ENCODE data around the gene CLDN4.
"Not testable (repeated sequence)": the region's sequence is repeated elsewhere in the genome, so short reads cannot be mapped to it uniquely, and the experiment has no call there.

Gene CLDN4

DNA sequence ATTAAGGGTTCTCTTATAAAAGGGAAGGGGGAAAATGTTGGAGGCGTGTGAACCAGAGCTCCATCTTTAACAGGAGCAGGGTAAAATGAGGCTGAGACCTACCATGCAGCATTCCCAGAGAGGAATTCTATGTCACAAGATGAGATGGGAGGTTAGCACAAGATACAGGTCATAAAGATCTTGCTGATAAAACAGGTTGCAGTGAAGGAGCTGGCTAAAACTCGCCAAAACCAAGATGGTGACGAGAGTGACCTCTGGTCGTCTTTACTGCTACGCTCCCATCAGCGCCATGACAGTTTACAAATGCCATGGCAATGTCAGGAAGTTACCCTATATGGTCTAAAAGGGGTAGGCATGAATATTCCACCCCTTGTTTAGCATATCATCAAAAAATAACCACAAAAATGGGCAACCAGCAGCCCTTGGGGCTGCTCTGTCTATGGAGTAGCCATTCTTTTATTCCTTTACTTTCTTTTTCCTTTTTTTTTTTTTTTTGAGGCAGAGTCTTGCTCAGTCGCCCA lies 39.6 kb upstream of the CLDN4 start:
- WGBS (ENCODE audit: extremely low coverage, insufficient coverage, insufficient read length): no CpG with 5 or more reads among the region's 7 CpGs
- not testable (repeated sequence) for H3K4me2 ChIP-seq (ENCODE audit: low read length)

DNA sequence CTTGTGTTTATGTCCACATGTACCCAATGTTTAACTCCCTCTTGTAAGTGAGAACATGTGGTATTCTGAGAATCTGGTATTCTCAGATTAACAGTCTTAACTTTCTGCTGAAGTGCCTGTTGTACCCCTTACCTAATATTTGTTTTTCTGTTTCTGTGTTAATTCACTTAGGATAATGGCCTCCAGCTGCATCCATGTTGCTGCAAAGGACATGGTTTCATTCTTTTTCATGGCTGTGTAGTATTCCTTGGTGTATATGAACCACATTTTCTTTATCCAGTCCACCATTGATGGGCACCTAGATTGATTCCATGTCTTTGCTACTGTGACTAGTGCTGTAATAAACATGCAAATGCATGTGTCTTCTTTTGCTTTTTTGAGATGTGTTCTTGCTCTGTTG lies 35.6 kb upstream of the CLDN4 start:
- not testable (repeated sequence) for H3K36me3 ChIP-seq (ENCODE audit: control insufficient read depth in 1 of 2, insufficient read depth in 2 of 2, low read length in 2 of 2); H2BK5ac ChIP-seq (ENCODE audit: low read depth, low read length, poor library complexity); H3K23ac ChIP-seq (ENCODE audit: low read length); H3K4me3 ChIP-seq (ENCODE audit: low read depth, low read length); H4K91ac ChIP-seq (ENCODE audit: low read depth, low read length); H2BK12ac ChIP-seq (ENCODE audit: low read length); H2AFZ ChIP-seq (ENCODE audit: insufficient read depth, low read length, poor library complexity); H2AK5ac ChIP-seq (ENCODE audit: low read length); H4K8ac ChIP-seq (ENCODE audit: low read depth, low read length); H3K27me3 ChIP-seq (ENCODE audit: insufficient read depth, low read length); H3K79me1 ChIP-seq (ENCODE audit: low read length); H3K14ac ChIP-seq (ENCODE audit: low read length); H3K27ac ChIP-seq (ENCODE audit: low read depth, low read length); H3K4me2 ChIP-seq (ENCODE audit: low read length); H3K18ac ChIP-seq (ENCODE audit: low read length); H3K9ac ChIP-seq (ENCODE audit: low read length); H3K9me3 ChIP-seq (ENCODE audit: insufficient read depth, low read depth, low read length); H2BK120ac ChIP-seq (ENCODE audit: insufficient read depth, low read length, poor library complexity); DNase-seq; H3K79me2 ChIP-seq (ENCODE audit: control insufficient read depth, insufficient read depth, low read length, poor library complexity); H4K12ac ChIP-seq (ENCODE audit: low read depth, low read length); H3K4ac ChIP-seq (ENCODE audit: low read depth, low read length)
- peaks cover 6 to 13% of the 10 kb centered on the region in 2 experiments for H3K4me1 ChIP-seq (ENCODE audit: control insufficient read depth in 1 of 2, insufficient read depth in 2 of 2, low read length in 2 of 2)

More for the DNA sequence above, 39.6 kb upstream of the CLDN4 start:
- H3K14ac ChIP-seq (ENCODE audit: low read length); H2AFZ ChIP-seq (ENCODE audit: insufficient read depth, low read length, poor library complexity); H3K9me3 ChIP-seq (ENCODE audit: insufficient read depth, low read depth, low read length); H2AK5ac ChIP-seq (ENCODE audit: low read length); H2BK120ac ChIP-seq (ENCODE audit: insufficient read depth, low read length, poor library complexity); H3K36me3 ChIP-seq (ENCODE audit: control insufficient read depth in 1 of 2, insufficient read depth in 2 of 2, low read length in 2 of 2); H3K27ac ChIP-seq (ENCODE audit: low read depth, low read length); H3K4me1 ChIP-seq (ENCODE audit: control insufficient read depth in 1 of 2, insufficient read depth in 2 of 2, low read length in 2 of 2); H3K4ac ChIP-seq (ENCODE audit: low read depth, low read length); H3K79me1 ChIP-seq (ENCODE audit: low read length); H4K91ac ChIP-seq (ENCODE audit: low read depth, low read length); H3K23ac ChIP-seq (ENCODE audit: low read length); H2BK12ac ChIP-seq (ENCODE audit: low read length); H4K12ac ChIP-seq (ENCODE audit: low read depth, low read length); H3K9ac ChIP-seq (ENCODE audit: low read length); H4K8ac ChIP-seq (ENCODE audit: low read depth, low read length); H2BK5ac ChIP-seq (ENCODE audit: low read depth, low read length, poor library complexity); H3K18ac ChIP-seq (ENCODE audit: low read length); H3K27me3 ChIP-seq (ENCODE audit: insufficient read depth, low read length); H3K79me2 ChIP-seq (ENCODE audit: control insufficient read depth, insufficient read depth, low read length, poor library complexity); H3K4me3 ChIP-seq (ENCODE audit: low read depth, low read length): not testable (repeated sequence)
- DNase-seq: peak; percentile 90 to 94

DNA sequence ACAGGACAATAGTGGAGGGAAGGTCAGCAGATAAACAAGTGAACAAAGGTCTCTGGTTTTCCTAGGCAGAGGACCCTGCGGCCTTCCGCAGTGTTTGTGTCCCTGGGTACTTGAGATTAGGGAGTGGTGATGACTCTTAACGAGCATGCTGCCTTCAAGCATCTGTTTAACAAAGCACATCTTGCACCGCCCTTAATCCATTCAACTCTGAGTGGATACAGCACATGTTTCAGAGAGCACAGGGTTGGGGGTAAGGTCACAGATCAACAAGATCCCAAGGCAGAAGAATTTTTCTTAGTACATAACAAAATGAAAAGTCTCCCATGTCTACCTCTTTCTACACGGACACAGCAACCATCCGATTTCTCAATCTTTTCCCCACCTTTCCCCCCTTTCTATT lies 34.1 kb upstream of the CLDN4 start:
- not testable (repeated sequence) for H4K8ac ChIP-seq (ENCODE audit: low read depth, low read length); H4K91ac ChIP-seq (ENCODE audit: low read depth, low read length); H3K36me3 ChIP-seq (ENCODE audit: control insufficient read depth in 1 of 2, insufficient read depth in 2 of 2, low read length in 2 of 2); H3K23ac ChIP-seq (ENCODE audit: low read length); H2BK5ac ChIP-seq (ENCODE audit: low read depth, low read length, poor library complexity); H2AFZ ChIP-seq (ENCODE audit: insufficient read depth, low read length, poor library complexity); H3K27me3 ChIP-seq (ENCODE audit: insufficient read depth, low read length); H3K4me2 ChIP-seq (ENCODE audit: low read length); H3K9me3 ChIP-seq (ENCODE audit: insufficient read depth, low read depth, low read length); H3K79me1 ChIP-seq (ENCODE audit: low read length); H2AK5ac ChIP-seq (ENCODE audit: low read length); H3K27ac ChIP-seq (ENCODE audit: low read depth, low read length); H2BK12ac ChIP-seq (ENCODE audit: low read length); H2BK120ac ChIP-seq (ENCODE audit: insufficient read depth, low read length, poor library complexity); H3K18ac ChIP-seq (ENCODE audit: low read length); H3K9ac ChIP-seq (ENCODE audit: low read length); H4K12ac ChIP-seq (ENCODE audit: low read depth, low read length); H3K14ac ChIP-seq (ENCODE audit: low read length); H3K79me2 ChIP-seq (ENCODE audit: control insufficient read depth, insufficient read depth, low read length, poor library complexity); DNase-seq; H3K4ac ChIP-seq (ENCODE audit: low read depth, low read length); H3K4me3 ChIP-seq (ENCODE audit: low read depth, low read length)
- WGBS (ENCODE audit: extremely low coverage, insufficient coverage, insufficient read length): no CpG with 5 or more reads among the region's 6 CpGs
- peaks cover 6 to 13% of the 10 kb centered on the region in 2 experiments for H3K4me1 ChIP-seq (ENCODE audit: control insufficient read depth in 1 of 2, insufficient read depth in 2 of 2, low read length in 2 of 2)

DNA sequence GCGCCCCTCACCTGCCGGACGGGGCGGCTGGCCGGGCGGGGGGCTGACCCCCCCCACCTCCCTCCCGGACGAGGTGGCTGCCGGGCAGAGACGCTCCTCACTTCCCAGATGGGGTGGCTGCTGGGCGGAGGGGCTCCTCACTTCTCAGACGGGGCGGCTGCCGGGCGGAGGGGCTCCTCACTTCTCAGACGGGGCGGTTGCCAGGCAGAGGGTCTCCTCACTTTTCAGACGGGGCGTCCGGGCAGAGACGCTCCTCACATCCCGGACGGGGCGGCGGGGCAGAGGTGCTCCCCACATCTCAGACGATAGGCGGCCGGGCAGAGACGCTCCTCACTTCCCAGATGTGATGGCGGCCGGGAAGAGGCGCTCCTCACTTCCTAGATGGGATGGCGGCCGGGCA lies 33.6 kb upstream of the CLDN4 start:
- not testable (repeated sequence) for H2AFZ ChIP-seq (ENCODE audit: insufficient read depth, low read length, poor library complexity); H3K14ac ChIP-seq (ENCODE audit: low read length); H3K23ac ChIP-seq (ENCODE audit: low read length); H3K9ac ChIP-seq (ENCODE audit: low read length); H2BK5ac ChIP-seq (ENCODE audit: low read depth, low read length, poor library complexity); H2BK120ac ChIP-seq (ENCODE audit: insufficient read depth, low read length, poor library complexity); H2AK5ac ChIP-seq (ENCODE audit: low read length); H4K12ac ChIP-seq (ENCODE audit: low read depth, low read length); DNase-seq; H3K79me2 ChIP-seq (ENCODE audit: control insufficient read depth, insufficient read depth, low read length, poor library complexity); H3K9me3 ChIP-seq (ENCODE audit: insufficient read depth, low read depth, low read length); H3K36me3 ChIP-seq (ENCODE audit: control insufficient read depth in 1 of 2, insufficient read depth in 2 of 2, low read length in 2 of 2); H3K4me3 ChIP-seq (ENCODE audit: low read depth, low read length); H3K18ac ChIP-seq (ENCODE audit: low read length); H4K91ac ChIP-seq (ENCODE audit: low read depth, low read length); H3K4ac ChIP-seq (ENCODE audit: low read depth, low read length); H3K4me2 ChIP-seq (ENCODE audit: low read length); H3K27me3 ChIP-seq (ENCODE audit: insufficient read depth, low read length); H2BK12ac ChIP-seq (ENCODE audit: low read length); H4K8ac ChIP-seq (ENCODE audit: low read depth, low read length); H3K27ac ChIP-seq (ENCODE audit: low read depth, low read length); H3K79me1 ChIP-seq (ENCODE audit: low read length)
- WGBS (ENCODE audit: extremely low coverage, insufficient coverage, insufficient read length): no CpG with 5 or more reads among the region's 34 CpGs
- H3K4me1 ChIP-seq (ENCODE audit: control insufficient read depth in 1 of 2, insufficient read depth in 2 of 2, low read length in 2 of 2): peaks cover 4 to 13% of the 10 kb centered on the region in 2 experiments
